Amniotic stem cell (primary cell): ENCODE measurements around the gene NR2C2AP.

Experiments used
- DNase-seq: peaks from one replicate; lab custom pipeline; 2025; lab: John Stamatoyannopoulos, UW

The NR2C2AP gene

DNA sequence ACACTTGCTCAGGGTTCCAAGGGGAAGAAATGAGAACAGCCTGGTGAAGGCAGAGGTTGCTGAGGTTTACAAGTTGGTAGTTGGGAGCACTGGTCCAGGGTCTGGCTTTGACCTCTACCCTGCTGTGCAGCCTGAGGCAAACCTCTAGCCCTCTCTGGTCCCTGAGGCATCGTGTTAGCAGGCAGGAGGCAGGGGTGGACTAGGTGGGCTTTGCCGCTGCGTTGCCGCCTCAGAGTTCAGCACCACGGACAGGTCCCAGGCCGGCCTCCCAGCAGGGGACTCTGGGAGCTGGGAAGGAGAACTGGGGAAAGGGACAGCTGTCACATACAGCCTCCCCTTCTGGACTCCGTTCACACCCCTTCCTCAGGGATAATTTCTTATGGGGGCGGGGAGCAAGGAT is 11.7 kb upstream of the NR2C2AP start:
- no peak for DNase-seq

DNA sequence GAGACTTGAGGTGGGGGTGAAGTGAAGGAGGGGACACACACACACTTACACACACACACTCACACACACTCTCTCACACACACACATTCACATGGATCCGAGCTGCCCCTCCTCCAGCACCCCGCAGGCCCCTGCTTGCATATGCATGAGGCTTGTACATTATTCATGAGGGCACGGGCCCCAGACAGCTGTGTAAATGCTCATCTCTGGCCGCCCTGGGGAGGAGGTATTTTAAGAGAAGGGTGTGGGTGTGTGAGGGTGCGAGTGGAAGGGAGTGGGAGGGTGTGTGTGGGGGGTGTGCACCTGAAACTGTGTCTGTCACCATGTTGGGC is 10.9 kb upstream of the NR2C2AP start:
- no peak for DNase-seq

DNA sequence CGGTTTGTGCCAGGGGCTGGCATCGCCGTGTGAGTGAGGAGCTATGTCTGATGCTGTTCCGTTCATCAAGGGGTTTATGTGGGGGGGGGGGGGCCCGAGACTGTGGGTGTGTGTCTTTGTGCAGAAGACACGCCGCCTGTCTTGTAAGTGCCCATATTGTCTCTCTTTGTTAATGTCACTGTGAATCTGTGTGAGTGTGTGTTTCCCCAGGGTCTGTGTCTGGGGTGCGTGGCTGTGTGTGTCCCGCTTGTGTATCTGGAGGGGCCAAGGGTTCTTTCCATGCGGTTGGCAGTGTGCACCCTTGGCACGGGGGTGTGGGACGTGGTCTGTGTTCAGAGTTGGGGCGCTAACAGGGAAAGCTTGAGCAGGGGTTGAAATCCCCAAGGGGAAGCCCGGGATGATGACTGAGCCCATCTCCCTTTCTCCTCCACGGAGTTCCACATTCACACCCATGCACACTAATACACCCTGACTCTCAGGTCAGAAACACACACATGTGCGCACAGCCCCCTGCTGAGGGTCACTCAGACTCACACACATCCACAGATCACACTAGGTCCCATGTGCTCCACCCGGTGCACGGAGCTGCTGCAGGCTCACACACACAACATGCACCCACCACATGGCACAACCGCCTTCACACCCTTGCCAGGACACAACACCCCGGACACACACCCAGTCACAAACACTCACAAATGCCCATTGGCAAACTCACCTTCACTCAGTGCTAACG is 10.4 kb upstream of the NR2C2AP start:
- DNase-seq, result no peak

DNA sequence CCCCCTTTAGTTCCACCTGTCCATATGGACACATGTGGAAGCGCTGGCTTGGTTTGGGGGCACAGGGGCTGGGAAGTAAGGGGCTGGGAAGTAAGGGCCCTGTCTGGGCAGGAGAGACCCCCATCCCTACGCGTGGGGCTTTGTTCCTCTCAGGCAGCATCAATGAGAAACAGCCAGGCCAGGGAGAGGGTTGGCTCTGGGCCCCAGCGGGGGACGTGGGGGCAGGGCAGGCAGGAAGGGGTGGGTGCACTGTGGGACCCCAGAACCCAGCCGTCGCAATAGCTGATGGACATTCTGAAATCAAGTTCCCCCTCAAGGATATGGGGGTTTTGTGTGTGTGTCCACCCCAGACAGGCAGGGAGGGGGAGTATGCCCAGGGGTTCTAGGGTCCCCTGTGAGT is 9.7 kb upstream of the NR2C2AP start:
- DNase-seq, result no peak

DNA sequence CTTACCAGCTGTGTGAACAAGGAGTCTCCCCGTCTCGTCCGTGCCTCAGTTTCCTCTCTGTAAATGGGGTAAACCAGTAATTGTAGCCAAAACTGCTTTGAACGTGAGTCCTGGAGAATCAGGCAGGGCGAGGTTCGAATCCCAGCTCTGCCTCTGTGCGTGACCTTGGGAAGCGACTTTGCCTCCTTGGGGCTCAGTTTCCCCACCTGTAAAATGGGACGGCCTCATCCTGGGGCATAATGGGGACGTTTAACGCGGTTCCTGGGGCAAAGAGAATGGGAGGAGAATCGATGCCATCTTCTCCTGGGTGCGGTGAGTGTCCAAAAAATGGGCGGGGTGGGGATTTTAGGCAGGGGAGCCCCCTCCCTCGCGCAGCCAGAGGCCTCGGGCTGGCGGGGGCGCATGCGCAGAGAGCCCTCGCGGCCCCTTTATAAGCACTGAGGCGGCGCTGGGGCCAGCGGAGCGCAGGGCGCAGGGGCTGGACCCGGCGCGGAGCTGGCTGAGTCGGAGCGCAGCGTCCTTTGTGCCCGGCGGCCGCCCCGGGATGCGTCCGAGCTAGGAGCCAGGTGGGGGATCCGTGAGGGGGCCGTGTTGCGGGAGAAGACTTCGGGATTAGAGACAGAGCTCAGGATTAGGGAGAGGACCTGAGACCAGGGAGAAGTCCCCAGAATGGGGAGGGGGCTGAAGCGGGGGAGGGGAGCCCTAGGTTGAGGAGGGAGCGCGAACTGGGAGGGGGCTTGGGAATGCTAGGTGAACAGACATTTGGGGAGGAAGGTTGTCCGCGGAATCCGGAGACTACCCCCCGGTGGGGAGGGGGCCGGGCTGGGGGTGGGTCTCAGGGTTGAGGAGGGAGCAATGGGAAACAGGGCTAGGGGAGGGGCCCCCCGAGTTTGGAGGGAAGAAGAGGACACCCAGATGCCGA is 8.5 kb upstream of the NR2C2AP start, which contains the start of gene NCAN:
Gene NCAN (plus strand): TSS at position 460 of the 922 bp plus-strand sequence. CDS start 4,996 bp downstream, outside the sequence.
- no peak for DNase-seq

DNA sequence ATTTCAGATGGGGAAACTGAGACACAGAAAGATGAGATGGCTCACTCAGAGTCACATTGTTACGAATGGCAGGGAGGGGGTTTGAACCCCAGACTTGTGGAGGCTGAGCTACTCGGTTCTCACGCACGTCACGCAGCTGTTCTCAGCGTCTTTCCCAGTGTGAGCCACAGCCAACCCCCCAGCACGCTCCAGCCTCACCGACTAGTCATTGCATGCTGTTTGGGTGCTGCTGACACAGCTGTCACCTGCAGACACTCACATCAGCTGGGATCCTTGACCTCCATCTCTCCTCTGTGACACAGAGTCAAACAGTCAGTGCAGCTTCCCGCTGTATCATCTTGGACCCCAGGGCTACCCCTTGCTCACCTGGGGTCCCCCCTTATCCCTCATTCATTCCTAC is 6.2 kb upstream of the NR2C2AP start:
- DNase-seq, result no peak

DNA sequence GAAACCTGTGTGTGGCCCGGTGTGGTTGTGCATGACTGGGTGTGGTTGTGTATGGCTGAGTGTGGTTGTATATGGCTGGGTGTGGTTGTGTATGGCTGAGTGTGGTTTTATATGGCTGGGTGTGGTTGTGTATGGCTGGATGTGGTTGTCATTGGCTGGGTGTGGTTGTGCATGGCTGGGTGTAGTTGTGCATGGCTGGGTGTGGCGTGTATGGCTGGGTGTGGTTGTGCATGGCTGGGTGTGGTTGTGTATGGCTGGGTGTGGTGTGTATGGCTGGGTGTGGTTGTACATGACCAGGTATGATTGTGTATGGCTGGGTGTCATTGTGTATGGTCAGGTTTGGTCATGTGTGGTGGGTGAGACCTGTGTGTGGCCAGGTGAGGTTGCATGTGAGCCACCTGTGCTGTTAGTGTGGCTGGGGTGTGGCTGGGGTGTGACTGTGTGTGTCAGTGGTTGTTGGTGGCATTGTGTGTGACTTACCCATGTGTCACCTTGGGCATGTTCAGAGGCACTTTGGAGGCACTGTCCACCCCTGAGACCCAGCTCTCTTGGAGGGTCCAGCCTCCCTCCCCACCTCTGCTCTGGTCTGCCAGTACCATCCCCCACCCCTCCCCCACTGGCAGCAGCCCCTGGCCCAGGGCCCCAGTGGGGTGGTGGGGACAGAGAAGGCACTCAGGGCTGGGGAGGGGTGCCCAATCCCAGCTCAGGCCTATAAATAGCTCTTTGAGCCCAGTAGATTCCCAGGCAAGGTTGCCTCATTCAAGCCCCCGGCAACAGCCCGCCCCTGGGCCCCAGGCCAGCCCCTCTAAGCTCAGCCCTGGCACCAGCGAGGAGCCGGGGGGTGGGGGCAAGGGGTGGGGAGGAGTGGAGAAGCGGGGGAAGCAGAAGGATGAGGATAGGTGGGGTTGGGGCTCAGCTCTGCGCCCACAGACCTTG is 4.7 kb upstream of the NR2C2AP start:
- no peak for DNase-seq

DNA sequence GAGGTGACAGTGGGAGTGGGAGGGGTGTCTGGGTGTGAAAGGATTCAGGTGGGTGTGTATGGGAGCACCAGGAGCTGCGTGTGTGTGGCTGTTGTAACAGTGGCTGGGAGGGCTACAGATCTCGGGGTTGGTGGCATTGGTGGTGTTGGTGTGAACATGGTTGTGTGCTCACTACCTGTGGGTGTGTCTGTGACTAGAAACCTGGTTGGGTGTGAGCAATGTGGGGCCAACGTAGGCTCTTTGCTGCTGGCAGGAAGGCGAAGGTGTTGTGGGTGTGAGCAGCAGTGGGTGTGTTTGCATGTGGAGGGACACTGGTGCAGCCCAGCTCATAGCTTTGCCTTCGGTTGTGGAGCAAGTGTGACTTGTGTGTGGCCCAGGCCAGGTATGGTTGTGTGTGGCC is 3.7 kb upstream of the NR2C2AP start:
- no peak for DNase-seq

DNA sequence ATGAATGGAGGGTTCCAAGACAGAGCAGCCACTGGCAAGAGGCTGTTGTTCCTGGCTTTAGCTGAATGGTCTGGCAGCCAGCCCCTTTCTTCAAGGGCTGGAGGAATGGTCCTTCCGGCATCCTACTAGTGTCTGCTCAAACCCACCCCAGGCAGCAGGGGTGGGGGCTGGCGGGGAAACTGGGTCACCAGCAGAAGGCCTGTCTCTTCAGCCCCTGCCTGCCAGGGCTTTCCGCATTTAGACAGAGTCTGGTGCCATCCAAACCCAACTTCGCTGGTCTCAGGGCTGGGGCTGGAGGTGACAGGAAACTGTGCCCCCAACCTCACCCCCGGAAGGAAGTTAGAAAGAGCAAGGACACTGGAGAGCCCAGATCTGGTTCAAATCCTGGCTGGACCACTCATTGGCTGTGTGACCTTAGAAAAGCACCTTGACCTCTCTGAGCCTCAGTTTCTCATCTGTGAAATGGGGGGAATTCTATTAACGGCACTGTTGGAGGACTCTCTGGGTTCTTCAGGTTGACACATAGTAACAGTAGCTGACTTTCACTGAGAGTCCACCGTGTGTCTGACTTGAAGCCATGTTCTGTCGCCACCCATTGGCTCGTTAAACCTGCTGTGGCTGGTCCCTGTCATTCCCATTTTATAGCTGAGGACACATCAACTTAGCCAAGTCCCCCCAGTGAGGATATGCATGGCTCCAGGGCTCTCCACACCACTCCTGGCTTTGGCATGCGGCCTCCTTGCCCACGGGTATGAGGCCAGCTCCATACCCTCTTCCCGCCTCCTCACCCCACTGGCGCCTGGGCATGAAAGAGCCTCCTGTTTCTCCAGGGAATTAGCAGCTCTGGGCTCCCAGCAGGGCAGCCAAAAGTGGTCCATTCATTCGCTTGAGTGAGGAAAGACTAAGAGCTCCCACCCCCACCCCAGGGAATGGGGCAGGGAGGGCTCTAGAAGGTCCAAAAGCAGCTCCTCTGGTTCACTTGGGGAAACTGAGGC is 2.5 kb upstream of the NR2C2AP start:
- no peak for DNase-seq

DNA sequence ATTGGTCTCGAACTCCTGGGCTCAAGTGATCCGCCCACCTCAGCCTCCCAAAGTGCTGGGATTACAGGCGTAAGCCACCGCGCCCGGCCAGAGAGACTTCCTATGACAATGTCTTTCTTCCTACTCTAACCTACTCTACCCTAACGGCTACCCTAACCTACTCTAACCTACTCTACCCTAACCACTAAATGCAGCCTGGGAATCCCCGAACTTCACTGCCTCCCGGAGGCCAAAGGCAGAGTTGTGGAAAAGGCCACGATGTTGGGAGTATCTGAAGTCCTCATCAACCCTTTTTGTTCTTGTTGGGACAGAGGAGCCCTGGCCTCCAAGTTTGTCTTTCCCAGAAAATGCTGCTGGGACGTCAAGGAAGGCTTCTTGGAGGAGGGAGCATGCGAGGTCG is 967 bp upstream of the NR2C2AP start:
- DNase-seq, result no peak

DNA sequence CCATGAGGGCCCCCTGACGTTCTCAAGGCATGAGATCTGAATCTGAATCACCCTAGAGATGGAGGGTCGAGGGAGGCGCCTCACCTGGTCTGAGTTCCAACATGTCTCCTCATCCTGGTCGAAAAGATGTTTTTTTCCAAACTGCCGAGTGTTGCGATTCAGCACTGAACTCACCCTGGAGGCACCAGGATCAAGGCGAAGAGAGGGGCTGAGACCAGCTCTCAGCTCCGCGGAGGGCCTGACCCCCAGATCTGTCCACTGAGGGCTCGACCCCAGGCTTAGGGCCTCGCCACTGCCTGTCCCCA is 555 bp downstream of the NR2C2AP start:
- DNase-seq, result no peak

DNA sequence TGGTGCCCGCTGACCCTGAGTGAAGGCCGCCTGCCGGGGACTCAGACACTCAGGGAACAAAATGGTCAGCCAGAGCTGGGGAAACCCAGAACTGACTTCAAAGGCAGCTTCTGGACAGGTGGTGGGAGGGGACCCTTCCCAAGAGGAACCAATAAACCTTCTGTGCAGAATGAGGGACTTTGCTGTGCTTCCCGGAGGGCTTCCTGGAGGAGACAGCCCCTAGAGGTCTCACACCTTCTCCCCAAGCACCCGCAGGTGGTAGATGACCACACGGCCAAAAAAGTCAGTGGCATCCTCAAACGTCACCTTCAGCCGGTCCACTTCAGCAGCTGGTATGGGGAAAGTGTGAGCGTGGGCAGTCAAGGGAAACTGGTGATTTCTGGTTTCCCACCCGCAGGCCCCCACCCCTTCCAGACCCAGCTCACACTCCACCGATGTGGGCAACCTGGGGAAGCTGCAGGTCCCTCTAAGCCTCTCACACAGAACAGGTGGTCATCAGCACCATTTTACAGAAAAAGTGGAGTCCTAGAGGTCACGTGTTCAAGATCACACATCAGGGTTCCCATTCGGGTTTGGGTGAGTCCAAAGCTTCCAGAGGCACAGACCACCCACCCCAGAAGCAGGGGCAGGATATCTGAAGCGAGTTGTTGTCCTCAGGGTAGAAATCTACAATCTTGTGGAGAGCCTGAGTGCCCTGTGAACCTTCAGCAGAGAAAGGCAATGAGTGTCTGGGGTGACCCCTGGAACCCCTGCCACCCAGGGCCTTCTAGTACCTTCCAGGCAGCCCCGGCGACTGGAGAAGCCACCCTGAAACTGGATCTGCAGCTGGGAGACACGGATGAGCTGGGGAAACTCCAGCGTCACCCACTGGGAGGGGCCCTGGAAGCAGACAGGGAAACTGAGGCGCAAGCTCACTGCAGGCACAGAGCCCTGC is 1.2 kb downstream of the NR2C2AP start:
- DNase-seq, result no peak

DNA sequence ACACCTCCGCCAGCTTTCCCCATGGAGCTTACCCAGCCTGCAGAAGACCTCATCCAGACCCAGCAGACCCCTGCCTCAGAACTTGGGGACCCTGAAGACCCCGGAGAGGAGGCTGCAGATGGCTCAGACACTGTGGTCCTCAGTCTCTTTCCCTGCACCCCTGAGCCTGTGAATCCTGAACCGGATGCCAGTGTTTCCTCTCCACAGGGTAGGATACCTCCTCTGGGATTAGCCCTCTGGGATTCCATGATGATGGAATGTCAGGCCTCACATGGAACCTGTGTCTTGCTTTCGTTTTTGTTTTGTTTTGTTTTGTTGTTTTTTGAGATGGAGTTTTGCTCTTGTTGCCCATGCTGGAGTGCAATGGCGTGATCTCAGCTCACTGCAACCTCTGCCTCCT is 9.3 kb downstream of the NR2C2AP start:
- DNase-seq, result no peak

DNA sequence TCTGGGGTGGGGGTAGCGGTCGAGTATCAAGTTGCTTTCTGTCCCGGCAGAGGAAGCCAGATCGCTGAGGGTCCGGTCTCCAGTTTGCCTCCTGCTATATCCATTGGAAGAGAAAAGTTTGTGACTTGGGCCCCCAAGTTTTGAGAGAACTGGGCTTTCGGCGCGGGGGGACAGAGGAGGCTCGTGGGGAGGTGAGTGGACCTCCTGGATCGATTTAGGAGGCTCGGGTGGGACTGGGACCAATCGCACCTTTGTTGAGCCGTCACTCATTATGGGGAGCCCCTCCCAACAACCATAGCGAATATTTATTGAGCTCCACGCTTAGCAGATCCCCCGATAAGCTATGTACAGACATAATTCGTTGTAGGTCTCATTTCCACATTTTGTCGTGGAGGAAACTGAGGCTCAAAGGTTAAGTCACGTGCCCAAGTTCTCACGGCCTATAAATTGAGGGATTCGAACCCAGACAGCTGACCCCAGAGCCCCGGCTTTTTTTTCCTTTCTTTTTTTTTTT is 10.2 kb downstream of the NR2C2AP start:
- DNase-seq, result no peak

DNA sequence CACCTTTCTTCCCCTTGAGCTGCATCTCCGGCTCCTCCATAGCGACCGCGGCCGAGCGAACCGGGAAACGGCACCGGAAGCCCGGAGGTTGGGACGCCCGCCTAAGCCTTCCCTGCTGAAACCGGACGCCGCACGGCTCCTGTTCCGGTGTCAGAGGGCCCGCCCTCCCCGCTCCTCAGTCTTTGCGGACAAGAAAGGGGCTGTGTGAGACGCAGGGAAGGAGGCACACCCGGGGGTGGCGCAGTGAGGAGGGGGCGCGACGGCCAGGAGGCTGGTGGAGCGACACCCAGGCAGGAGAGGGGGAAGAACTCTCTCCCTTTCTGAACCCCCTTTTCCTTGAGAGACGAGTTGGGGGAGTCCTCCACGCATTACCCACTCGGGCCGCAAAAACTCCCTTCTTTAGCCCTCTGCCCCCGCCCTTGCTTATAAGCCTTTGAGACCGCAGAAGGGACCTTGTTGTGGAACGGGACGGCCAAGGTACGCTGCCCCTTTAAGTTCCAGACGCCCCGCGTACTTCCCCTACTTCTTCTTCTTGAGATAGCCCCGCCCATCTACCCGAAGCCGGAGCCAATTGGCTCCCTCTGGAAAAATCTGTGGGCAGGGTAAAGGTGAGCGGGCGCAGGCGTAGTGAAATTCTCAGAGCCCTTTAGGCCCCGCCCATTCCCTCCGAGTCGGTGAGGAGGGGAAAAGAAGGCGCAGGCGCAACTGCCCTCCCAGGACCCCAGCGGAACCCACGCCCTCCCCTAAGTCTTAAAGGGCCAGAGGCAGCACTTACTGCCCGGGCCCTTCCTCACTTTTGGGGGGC is 10.9 kb downstream of the NR2C2AP start, which contains the start of the genes BORCS8 and RFXANK:
Gene BORCS8 (minus strand): TSS at position 75 of the 805 bp plus-strand sequence. CDS start 35 bp downstream, at position 40.
Gene RFXANK (plus strand): TSS at position 181 of the 805 bp plus-strand sequence. CDS start 1,689 bp downstream, outside the sequence.
- DNase-seq, result peak; percentile 99

DNA sequence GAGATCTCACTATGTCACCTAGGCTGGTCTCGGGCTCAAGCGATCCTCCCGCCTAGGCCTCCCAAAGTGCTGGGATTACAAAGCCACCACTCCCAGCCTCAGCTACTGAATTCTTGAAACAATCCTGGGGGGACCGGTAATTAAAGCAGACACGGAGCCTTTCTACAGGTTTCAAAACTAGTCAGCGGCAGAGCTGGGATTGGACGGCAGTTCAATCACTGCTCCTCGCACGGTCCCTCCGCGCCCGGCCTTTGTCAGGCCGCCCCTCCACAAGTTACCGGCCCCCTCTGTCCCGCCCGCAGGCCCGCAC is 11.5 kb downstream of the NR2C2AP start:
- no peak for DNase-seq

DNA sequence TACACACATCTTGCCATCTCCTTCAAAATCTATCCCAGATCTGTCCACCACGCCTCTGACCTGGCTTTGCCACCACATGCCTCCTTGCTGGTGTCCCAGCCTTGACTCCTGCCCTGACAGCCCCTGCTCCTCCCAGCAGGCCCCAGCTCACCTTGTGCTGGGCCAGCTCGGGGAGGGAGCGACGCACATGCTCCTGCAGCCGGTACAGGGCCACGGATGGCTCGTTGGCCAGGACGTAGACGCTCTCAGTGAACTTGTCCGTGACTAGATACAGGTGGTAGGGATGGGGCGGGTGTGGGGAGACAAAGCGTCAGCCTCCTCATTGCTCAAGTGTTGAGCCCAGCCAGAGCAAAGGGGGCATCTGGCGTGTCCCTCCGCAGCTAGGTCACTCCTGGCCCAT is 16.5 kb downstream of the NR2C2AP start:
- DNase-seq, result no peak

DNA sequence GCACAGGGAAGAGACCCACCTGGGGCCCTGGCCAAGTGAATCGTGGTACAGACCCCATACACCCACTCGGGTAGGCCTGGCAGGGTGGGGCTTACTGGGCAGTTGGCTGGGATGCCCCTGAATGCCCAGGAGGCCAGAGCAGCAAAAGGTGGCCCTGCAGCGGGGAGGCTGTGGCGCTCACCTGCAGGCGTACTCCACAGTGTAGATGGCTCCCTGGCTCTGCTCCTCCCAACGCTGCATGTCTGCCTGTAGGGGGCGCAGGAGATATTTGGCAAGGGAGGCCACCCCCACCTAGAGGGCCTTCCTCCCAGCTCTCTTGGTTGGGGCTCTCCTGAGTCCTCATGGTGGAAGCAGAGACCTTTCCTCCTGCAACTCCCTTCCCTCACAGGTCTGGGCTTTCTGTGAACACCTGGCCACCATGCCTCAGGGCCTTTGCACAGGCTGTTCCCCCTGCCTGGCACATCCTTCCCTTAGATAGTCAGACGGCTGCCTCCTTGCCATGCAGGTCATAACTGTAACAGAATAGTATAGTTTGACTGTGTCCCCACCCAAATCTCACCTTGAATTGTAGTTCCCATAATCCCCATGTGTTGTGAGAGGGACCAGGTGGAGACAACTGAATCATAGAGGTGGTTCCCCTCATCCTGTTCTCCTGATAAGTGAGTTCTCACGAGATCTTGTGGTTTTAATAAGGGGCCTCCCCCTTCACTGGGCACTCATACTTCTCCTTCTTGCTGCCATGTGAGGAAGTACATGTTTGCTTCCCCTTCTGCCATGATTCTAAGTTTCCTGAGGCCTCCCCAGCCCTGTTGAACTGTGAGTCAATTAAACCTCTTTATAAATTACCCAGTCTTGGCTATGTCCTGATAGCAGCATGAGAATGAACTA is 17.1 kb downstream of the NR2C2AP start:
- no peak for DNase-seq
